BJ (cell line): ENCODE measurements around the gene NEK5. TPM values are rescaled to one million over a fixed set of nuclear protein-coding genes. Genes with fewer than 3 reads are reported as not detected.
A peak's percentile ranks its signal among the peaks of the same experiment; 100 is the strongest.

Source experiments
- CTCF ChIA-PET: fragments of 350-600 bp; formaldehyde crosslinking; extraction: SDS; loops from one replicate; lab custom pipeline; 2021; ENCODE audit warnings: antibody characterized with exemption, inconsistent platforms; lab: Yijun Ruan, JAX
- POLR2A ChIA-PET: fragments of 300-600 bp; sonication (Branson Sonifier 250); formaldehyde crosslinking; extraction: SDS; loops from one replicate; lab custom pipeline; 2021; ENCODE audit warnings: antibody characterized with exemption; lab: Charles Lee
- DNase-seq: peaks from one replicate; pipeline ENCODE4 v3.0.0-alpha.2; 2011; ENCODE audit warnings: low read depth
- H3K27me3 ChIP-seq: 2 replicates; pipeline ENCODE4 v1.6.0; 2011; ENCODE audit warnings: low read length; ENCODE audit not compliant: control insufficient read depth, insufficient read depth
- H3K36me3 ChIP-seq: 2 replicates; pipeline ENCODE4 v1.5.1; 2011; ENCODE audit warnings: low read length; ENCODE audit not compliant: control insufficient read depth, insufficient read depth
- H3K4me3 ChIP-seq: 2 replicates; pipeline ENCODE4 v1.5.1; 2011; ENCODE audit warnings: low read depth, mild to moderate bottlenecking, control low read depth, low read length
- CTCF ChIP-seq: IDR thresholded peaks from 2 replicates; pipeline ENCODE4 v1.5.1; 2011; ENCODE audit warnings: low read depth, mild to moderate bottlenecking, control low read depth, inconsistent platforms, low read length, moderate library complexity; ENCODE audit not compliant: insufficient read depth
- polyA plus RNA-seq: library from polyadenylated mRNA; depleted of rRNA; stranded (reverse); fragments of >200 nt; gene quantifications from 2 replicates; pipeline ENCODE4 v1.2.3, GENCODE V29; 2011

Gene NEK5
- polyA plus RNA-seq, 1 experiment: 0.04 TPM

- Histone ChIP-seq H3K27me3 (no peaks in the 10 kb centered on the region; the same call in 1 of the 2 replicates), H3K4me3 (peak overlapping the region; percentile 96), H3K36me3 (0 out of 2 replicates have a peak, but pooled peaks cover 1% of the 10 kb centered on the region)
- ChIA-PET CTCF (interaction anchor here (1.0 to 1.2 kb wide), 2 partner anchors 117 to 437 kb away, joined by 3 read pairs; no protein-coding TSS in a partner anchor), POLR2A (no interaction called here)
- no peak for TF ChIP-seq CTCF
- DNase-seq: no peak
Observed at GRCh38 chr13:52012512-52012836, 116.4 kb downstream of the NEK5 start.

DNA sequence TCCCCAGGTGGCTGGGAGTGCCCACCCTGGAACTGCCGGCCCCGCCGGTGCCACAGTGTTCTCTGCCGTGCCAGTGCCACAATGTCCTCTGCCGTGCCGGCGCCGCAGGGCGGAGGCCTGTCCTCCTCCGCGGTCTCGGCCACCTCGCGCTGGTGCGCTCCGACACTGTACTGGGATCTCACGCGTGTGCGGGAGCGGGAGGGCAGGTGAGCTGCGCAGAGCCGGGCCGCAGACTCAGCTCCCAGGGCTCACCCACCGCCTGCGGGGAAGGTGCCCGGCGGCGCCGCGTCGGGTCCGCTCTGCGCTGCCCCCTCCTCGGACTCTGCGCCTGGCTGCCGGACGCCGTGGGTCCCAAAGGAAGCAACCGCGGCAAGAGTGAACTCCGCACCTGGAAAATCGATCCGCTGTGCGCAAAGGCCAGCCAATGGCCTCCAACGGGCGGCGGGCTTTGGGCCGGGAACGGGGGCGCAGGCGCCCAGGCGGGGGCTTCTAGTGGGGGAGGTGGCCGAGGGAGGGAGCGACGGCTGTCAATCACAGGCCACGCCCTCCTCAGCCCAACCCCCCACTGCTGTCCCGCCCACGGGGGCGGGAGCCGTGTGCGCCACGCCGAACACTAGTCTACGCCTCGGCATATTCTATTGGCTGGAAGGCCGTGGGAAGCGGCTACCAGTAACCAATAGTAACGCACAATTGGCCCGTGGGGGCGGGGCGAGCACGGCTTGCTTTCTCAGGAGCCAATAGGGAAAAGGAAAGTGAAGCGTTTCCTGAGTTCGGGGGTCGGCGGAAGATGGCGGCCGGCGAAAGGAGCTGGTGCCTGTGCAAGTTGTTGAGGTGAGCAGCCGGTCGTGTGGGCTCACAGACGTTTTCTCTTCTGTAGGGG is 117.0 kb downstream of the NEK5 start, which contains the start of gene ALG11:
Gene ALG11 (plus strand): TSS at position 767 of the 880 bp plus-strand sequence. CDS start 21 bp downstream, at position 788.
- 0 out of 2 replicates have a peak, but pooled peaks cover 1% of the 10 kb centered on the region for H3K36me3 ChIP-seq
- no peaks in the 10 kb centered on the region; the same call in 1 of the 2 replicates for H3K27me3 ChIP-seq
- DNase-seq: peak; percentile 91
- peak within 1 kb of the TSS; percentile 96 for H3K4me3 ChIP-seq
- no peak for TF ChIP-seq CTCF
- CTCF ChIA-PET: interaction anchor here (1.0 to 1.2 kb wide), 3 partner anchors 116 to 578 kb away, joined by 3 read pairs; no protein-coding TSS in a partner anchor
- POLR2A ChIA-PET: no interaction called here

DNA sequence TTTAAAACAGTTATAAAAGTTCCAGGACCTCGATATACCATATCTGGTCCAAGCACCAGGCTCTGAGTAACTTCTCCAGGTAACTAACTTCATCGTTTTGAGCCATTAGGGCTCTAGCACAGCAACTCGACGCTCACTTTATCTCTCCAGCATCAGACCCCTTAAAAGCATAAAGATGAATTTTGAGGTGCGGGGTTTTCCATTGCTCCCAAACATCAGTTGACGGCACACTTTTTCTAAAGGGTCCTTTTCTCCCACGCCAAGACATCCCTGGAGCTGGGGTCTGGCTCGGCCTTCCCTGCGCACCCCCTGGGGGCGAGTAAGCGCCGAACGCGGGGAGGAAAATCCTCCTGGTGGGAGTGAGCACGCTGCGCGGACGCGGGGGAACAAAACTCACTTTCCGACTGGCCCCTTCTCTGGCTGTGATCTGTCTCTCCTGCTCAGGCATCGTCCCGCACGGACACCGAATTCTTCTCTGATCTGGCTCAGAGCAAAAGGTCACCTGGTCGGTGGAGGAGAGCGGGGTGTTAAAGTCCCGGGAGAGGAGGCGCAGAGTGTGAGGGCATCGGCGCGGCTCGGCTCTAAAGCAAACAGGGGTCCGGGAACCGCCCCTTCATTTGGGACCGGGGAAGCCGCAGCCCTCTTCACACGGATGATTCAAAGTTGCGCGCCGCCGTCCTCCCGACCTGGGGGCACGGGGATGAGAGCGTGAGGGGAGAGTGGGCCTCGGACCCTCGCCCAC is 117.8 kb downstream of the NEK5 start, which contains the start of gene ATP7B:
Gene ATP7B (minus strand): TSS at position 561 of the 742 bp plus-strand sequence. CDS start 113 bp downstream, at position 448.
- peak; percentile 40 for TF ChIP-seq CTCF
- Histone ChIP-seq H3K27me3 (no peaks in the 10 kb centered on the region; the same call in none of the 2 replicates), H3K36me3 (no peaks in the 10 kb centered on the region), H3K4me3 (peak within 1 kb of the TSS; percentile 96)
- CTCF ChIA-PET: interaction anchor here (1.0 kb wide), 1 partner anchor 577 kb away, joined by 3 read pairs; no protein-coding TSS in a partner anchor
- POLR2A ChIA-PET: no interaction called here
- DNase-seq: no peak

DNA sequence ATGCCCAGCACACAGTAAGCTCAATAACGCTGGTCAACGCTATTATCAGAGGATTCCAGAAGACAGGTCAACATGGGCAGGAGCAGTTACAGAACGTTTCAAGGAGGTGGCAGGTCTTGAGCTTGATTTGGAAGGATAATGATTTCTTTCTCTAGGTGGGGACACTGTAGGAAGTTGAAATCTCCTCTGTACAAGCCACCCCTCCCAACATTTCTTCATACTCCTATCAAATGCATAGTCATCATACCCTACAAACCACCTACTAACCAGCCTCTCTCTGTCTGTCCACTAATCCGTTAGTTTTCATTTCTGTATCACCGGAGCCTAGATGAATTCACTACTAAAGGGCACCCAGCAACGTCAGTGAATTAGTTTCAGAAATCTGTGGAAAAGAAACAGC is 118.9 kb downstream of the NEK5 start:
- DNase-seq: no peak
- POLR2A ChIA-PET: no interaction called here
- H3K27me3 ChIP-seq: no peaks in the 10 kb centered on the region; the same call in none of the 2 replicates
- H3K36me3 ChIP-seq: no peaks in the 10 kb centered on the region
- CTCF ChIA-PET: interaction anchor here (1.6 kb wide), 1 partner anchor 8 kb away, joined by 3 read pairs; no protein-coding TSS in a partner anchor
- H3K4me3 ChIP-seq: no peak overlapping the region
- no peak for TF ChIP-seq CTCF
